22Rv1 (cell line): ENCODE measurements around the gene CT47A1.

Source experiments
- CTCF ChIP-seq: fragments of 450-650 bp; IDR thresholded peaks from 2 replicates; pipeline ENCODE4 v1.5.1; 2017; ENCODE audit warnings: mild to moderate bottlenecking
- ZFX ChIP-seq: fragments of 450-650 bp; IDR thresholded peaks from 2 replicates; pipeline ENCODE4 v1.6.1; 2017; ENCODE audit warnings: antibody characterized with exemption, borderline replicate concordance

GRCh38 chrX:120999413-120999812 is 13.9 kb upstream of the CT47A1 start:
- no peak for TF ChIP-seq CTCF
- TF ChIP-seq ZFX = no peak
